ENCODE results near the gene TUBA8.

DNA sequence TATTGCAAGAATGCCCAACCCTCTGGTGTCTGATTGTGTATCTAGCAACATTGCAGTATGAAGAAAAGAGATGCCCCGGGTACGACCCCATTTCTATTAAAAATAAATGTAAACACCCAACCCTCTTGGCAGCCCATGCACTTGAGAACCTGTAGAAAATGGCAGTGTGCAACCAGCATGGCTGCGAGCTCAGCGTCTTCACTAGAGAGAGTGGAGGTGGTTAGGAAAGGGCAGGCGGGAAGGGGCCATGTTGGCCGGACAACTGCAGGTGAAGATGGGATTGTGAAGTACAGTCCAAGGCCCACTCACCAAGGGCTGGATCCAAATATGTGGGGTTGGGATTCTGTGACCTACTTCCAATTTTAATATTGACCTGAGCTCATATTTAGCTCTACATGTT lies 16.9 kb upstream of the TUBA8 start:
- TF ChIP-seq, protein P1, sequence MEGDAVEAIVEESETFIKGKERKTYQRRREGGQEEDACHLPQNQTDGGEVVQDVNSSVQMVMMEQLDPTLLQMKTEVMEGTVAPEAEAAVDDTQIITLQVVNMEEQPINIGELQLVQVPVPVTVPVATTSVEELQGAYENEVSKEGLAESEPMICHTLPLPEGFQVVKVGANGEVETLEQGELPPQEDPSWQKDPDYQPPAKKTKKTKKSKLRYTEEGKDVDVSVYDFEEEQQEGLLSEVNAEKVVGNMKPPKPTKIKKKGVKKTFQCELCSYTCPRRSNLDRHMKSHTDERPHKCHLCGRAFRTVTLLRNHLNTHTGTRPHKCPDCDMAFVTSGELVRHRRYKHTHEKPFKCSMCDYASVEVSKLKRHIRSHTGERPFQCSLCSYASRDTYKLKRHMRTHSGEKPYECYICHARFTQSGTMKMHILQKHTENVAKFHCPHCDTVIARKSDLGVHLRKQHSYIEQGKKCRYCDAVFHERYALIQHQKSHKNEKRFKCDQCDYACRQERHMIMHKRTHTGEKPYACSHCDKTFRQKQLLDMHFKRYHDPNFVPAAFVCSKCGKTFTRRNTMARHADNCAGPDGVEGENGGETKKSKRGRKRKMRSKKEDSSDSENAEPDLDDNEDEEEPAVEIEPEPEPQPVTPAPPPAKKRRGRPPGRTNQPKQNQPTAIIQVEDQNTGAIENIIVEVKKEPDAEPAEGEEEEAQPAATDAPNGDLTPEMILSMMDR (IDR thresholded peaks at IDR 0.05; ENCODE audit: insufficient read depth, low read length, poor library complexity, severe bottlenecking), result no peak
- TF ChIP-seq EZH2phosphoT487 (conservative IDR thresholded peaks at IDR 0.05; ENCODE audit: low read length), result no peak
